ENCODE measurements around the gene FSTL1.

DNA sequence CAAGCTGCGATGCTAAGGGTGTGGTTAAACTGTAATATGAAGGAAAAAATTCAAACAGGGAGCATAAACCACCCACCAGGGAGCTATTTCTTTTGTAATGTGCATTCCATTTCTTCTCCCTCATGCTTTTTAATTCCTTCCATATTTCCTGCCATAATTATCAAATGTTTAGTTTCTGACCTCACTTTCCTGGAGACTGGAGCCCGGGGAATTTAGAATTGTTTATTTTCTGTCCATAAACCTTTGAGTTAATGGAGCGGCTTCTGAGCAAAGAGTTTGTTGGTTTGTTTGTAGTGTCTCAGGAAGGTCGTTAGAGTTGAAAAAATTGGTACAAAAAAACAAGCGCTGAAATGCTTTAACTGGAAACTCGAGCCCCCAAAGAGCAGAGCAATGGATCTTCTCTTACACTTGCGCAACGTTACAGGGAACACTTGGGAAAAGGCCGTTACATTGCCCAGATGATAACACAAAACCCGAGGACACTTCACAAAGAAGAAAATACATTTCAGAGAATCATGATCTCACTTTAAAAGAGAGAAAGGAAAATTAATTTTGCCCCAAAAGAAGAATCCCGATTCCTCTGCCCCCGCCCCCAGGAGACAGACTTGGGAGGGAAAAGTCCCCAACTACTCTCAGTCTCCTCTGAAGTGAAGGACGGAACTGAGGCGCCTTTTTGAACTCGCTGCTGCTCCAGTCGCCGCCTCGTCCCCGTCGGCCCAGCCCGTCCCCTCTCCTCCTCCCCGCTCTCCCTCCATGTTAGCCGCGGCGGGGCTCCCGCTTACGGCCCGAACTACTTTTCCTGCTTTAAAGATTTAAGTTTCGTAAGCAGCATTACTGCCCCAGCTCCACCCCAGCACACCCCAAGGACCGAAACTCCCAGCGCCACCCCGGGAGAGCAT, 842 bp downstream of the FSTL1 start:
- no peak for TF ChIP-seq CTCF (IDR thresholded peaks at IDR 0.05)
- no peak for TF ChIP-seq POLR2A (IDR thresholded peaks at IDR 0.05)

Measured in uterus (tissue), 2 donors.